Trophoblast cell (in vitro differentiated cells and primary cell): ENCODE results near the gene FCN1.
A peak's percentile ranks its signal among the peaks of the same experiment; 100 is the strongest.

Experiments
- DNase-seq, 2 donors: peaks; one replicate each; pipeline ENCODE4 v3.0.0-alpha.2; 2016
- H2AFZ ChIP-seq: 2 replicates; pipeline ENCODE4 v1.6.1; 2013; ENCODE audit warnings: low read length, moderate library complexity, mild to moderate bottlenecking; ENCODE audit not compliant: insufficient read depth, poor library complexity
- H2AK5ac ChIP-seq: 2 replicates; pipeline ENCODE4 v1.6.1; 2013; ENCODE audit warnings: mild to moderate bottlenecking, low read length
- H2BK120ac ChIP-seq: 2 replicates; pipeline ENCODE4 v1.6.1; 2013; ENCODE audit warnings: low read length, mild to moderate bottlenecking, moderate library complexity; ENCODE audit not compliant: insufficient read depth, poor library complexity
- H2BK12ac ChIP-seq: 2 replicates; pipeline ENCODE4 v1.6.1; 2013; ENCODE audit warnings: mild to moderate bottlenecking, low read length, moderate library complexity
- H2BK5ac ChIP-seq: 2 replicates; pipeline ENCODE4 v1.6.1; 2013; ENCODE audit warnings: low read length, low read depth, moderate library complexity, mild to moderate bottlenecking; ENCODE audit not compliant: poor library complexity
- H3K14ac ChIP-seq: 2 replicates; pipeline ENCODE4 v1.6.1; 2013; ENCODE audit warnings: mild to moderate bottlenecking, low read length
- H3K18ac ChIP-seq: 2 replicates; pipeline ENCODE4 v1.6.1; 2013; ENCODE audit warnings: mild to moderate bottlenecking, low read length
- H3K23ac ChIP-seq: 2 replicates; pipeline ENCODE4 v1.6.1; 2013; ENCODE audit warnings: low read length
- H3K27ac ChIP-seq: 2 replicates; pipeline ENCODE4 v1.5.1; 2013; ENCODE audit warnings: low read depth, mild to moderate bottlenecking, inconsistent platforms, low read length, moderate library complexity
- H3K27me3 ChIP-seq: 2 replicates; pipeline ENCODE4 v1.6.1; 2013; ENCODE audit warnings: inconsistent platforms, mild to moderate bottlenecking, low read length, moderate library complexity; ENCODE audit not compliant: insufficient read depth
- H3K36me3 ChIP-seq, 2 experiments: 1 replicate in 1 of 2; 2 replicates in 1 of 2; pipeline ENCODE4 v1.6.1; 2013; ENCODE audit warnings: low read length in 2 of 2, mild to moderate bottlenecking in 2 of 2, moderate library complexity in 1 of 2; ENCODE audit not compliant: insufficient read depth in 2 of 2, control insufficient read depth in 1 of 2
- H3K4ac ChIP-seq: 2 replicates; pipeline ENCODE4 v1.6.1; 2013; ENCODE audit warnings: low read depth, mild to moderate bottlenecking, low read length, moderate library complexity
- H3K4me1 ChIP-seq, 2 experiments: 1 replicate in 1 of 2; 2 replicates in 1 of 2; pipeline ENCODE4 v1.6.1; 2013; ENCODE audit warnings: low read length in 2 of 2, mild to moderate bottlenecking in 2 of 2, moderate library complexity in 1 of 2; ENCODE audit not compliant: insufficient read depth in 2 of 2, control insufficient read depth in 1 of 2
- H3K4me2 ChIP-seq: 2 replicates; pipeline ENCODE4 v1.6.1; 2013; ENCODE audit warnings: inconsistent platforms, mild to moderate bottlenecking, low read length, moderate library complexity
- H3K4me3 ChIP-seq: 2 replicates; pipeline ENCODE4 v1.5.1; 2013; ENCODE audit warnings: mild to moderate bottlenecking, low read depth, low read length, inconsistent platforms
- H3K79me1 ChIP-seq: one replicate; pipeline ENCODE4 v1.6.1; 2013; ENCODE audit warnings: low read length
- H3K79me2 ChIP-seq: 2 replicates; pipeline ENCODE4 v1.6.1; 2013; ENCODE audit warnings: low read length, mild to moderate bottlenecking; ENCODE audit not compliant: control insufficient read depth, insufficient read depth, poor library complexity
- H3K9ac ChIP-seq: 2 replicates; pipeline ENCODE4 v1.6.1; 2013; ENCODE audit warnings: mild to moderate bottlenecking, low read length
- H3K9me3 ChIP-seq: 2 replicates; pipeline ENCODE4 v1.6.1; 2013; ENCODE audit warnings: low read depth, mild to moderate bottlenecking, control low read depth, inconsistent platforms, low read length; ENCODE audit not compliant: insufficient read depth
- H4K12ac ChIP-seq: 2 replicates; pipeline ENCODE4 v1.6.1; 2013; ENCODE audit warnings: low read depth, mild to moderate bottlenecking, low read length, moderate library complexity
- H4K8ac ChIP-seq: 2 replicates; pipeline ENCODE4 v1.6.1; 2013; ENCODE audit warnings: low read depth, mild to moderate bottlenecking, low read length, moderate library complexity
- H4K91ac ChIP-seq: one replicate; pipeline ENCODE4 v1.6.1; 2013; ENCODE audit warnings: low read depth, mild to moderate bottlenecking, low read length, moderate library complexity
- WGBS: extraction: QIAGEN DNeasy Blood & Tissue Kit; methylation state at CpG from one replicate; pipeline ENCODE4 v1.1.7; 2013; ENCODE audit warnings: missing lambda C conversion rate; ENCODE audit not compliant: insufficient read length, insufficient coverage; ENCODE audit errors: extremely low coverage; 5-methylcytosine and 5-hydroxymethylcytosine counted together

FCN1 gene

GRCh38 chr9:134908524-134909309 lies 9.0 kb downstream of the FCN1 start:
- H3K4me2 ChIP-seq: no peak overlapping the region
- no peak overlapping the region for H4K12ac ChIP-seq
- H3K79me1 ChIP-seq: no peaks in the 10 kb centered on the region
- H2BK12ac ChIP-seq: no peak overlapping the region
- H3K23ac ChIP-seq: no peak overlapping the region
- H3K9me3 ChIP-seq: no peaks in the 10 kb centered on the region
- no peak overlapping the region for H3K4me3 ChIP-seq
- no peak overlapping the region for H3K14ac ChIP-seq
- H3K9ac ChIP-seq: no peak overlapping the region
- H3K36me3 ChIP-seq: no peaks in the 10 kb centered on the region
- no peak overlapping the region for H4K91ac ChIP-seq
- H3K79me2 ChIP-seq: no peaks in the 10 kb centered on the region
- no peak overlapping the region for H2AFZ ChIP-seq
- H3K4ac ChIP-seq: no peak overlapping the region
- no peak overlapping the region for H3K18ac ChIP-seq
- H3K27ac ChIP-seq: no peak overlapping the region
- no peak overlapping the region for H4K8ac ChIP-seq
- no peak overlapping the region for H2BK5ac ChIP-seq
- DNase-seq: no peak
- H3K4me1 ChIP-seq: no peaks in the 10 kb centered on the region
- no peak overlapping the region for H2AK5ac ChIP-seq
- H2BK120ac ChIP-seq: no peak overlapping the region
- whole genome bisulfite sequencing: no CpG with 5 or more reads among the region's 13 CpGs
- no peaks in the 10 kb centered on the region for H3K27me3 ChIP-seq

- no peaks in the 10 kb centered on the region for H3K4me1 ChIP-seq
- H2BK120ac ChIP-seq: no peak overlapping the region
- no peak overlapping the region for H4K8ac ChIP-seq
- no peak overlapping the region for H4K12ac ChIP-seq
- no CpG with 5 or more reads among the region's 3 CpGs for WGBS
- DNase-seq: no peak
- no peak overlapping the region for H3K9ac ChIP-seq
- H3K27ac ChIP-seq: no peak overlapping the region
- H3K79me2 ChIP-seq: no peaks in the 10 kb centered on the region
- H3K14ac ChIP-seq: no peak overlapping the region
- no peaks in the 10 kb centered on the region for H3K79me1 ChIP-seq
- H3K9me3 ChIP-seq: peaks cover 4% of the 10 kb centered on the region
- H3K4ac ChIP-seq: no peak overlapping the region
- no peak overlapping the region for H3K18ac ChIP-seq
- H2BK12ac ChIP-seq: no peak overlapping the region
- no peak overlapping the region for H3K4me3 ChIP-seq
- H3K4me2 ChIP-seq: no peak overlapping the region
- no peaks in the 10 kb centered on the region for H3K27me3 ChIP-seq
- H2AK5ac ChIP-seq: no peak overlapping the region
- H3K36me3 ChIP-seq: no peaks in the 10 kb centered on the region
- H2AFZ ChIP-seq: no peak overlapping the region
- H2BK5ac ChIP-seq: no peak overlapping the region
- no peak overlapping the region for H3K23ac ChIP-seq
- H4K91ac ChIP-seq: no peak overlapping the region
These were observed 14.8 kb downstream of the FCN1 start for GRCh38 chr9:134902936-134903335.

GRCh38 chr9:134899818-134900217 lies 17.9 kb downstream of the FCN1 start:
- H2BK5ac ChIP-seq: no peak overlapping the region
- H4K12ac ChIP-seq: no peak overlapping the region
- no peak overlapping the region for H2BK12ac ChIP-seq
- H3K18ac ChIP-seq: no peak overlapping the region
- peaks cover 7% of the 10 kb centered on the region for H3K9me3 ChIP-seq
- no peak overlapping the region for H3K14ac ChIP-seq
- no peaks in the 10 kb centered on the region for H3K36me3 ChIP-seq
- H3K4me3 ChIP-seq: no peak overlapping the region
- no peaks in the 10 kb centered on the region for H3K27me3 ChIP-seq
- no peak overlapping the region for H2AFZ ChIP-seq
- no peak overlapping the region for H4K91ac ChIP-seq
- H2AK5ac ChIP-seq: no peak overlapping the region
- H3K4ac ChIP-seq: no peak overlapping the region
- no peak overlapping the region for H3K23ac ChIP-seq
- H3K79me1 ChIP-seq: no peaks in the 10 kb centered on the region
- no peak overlapping the region for H3K27ac ChIP-seq
- no peaks in the 10 kb centered on the region for H3K79me2 ChIP-seq
- H2BK120ac ChIP-seq: no peak overlapping the region
- DNase-seq: no peak
- H3K9ac ChIP-seq: peak overlapping the region; percentile 68
- no peak overlapping the region for H4K8ac ChIP-seq
- no peak overlapping the region for H3K4me2 ChIP-seq
- H3K4me1 ChIP-seq: no peaks in the 10 kb centered on the region
- no CpG with 5 or more reads among the region's 1 CpG for WGBS

GRCh38 chr9:134899168-134899567 lies 18.5 kb downstream of the FCN1 start:
- H3K23ac ChIP-seq: no peak overlapping the region
- H3K79me1 ChIP-seq: no peaks in the 10 kb centered on the region
- no peaks in the 10 kb centered on the region for H3K79me2 ChIP-seq
- no CpG with 5 or more reads among the region's 3 CpGs for WGBS
- no peaks in the 10 kb centered on the region for H3K27me3 ChIP-seq
- no peak overlapping the region for H3K14ac ChIP-seq
- H2BK5ac ChIP-seq: no peak overlapping the region
- no peak overlapping the region for H3K18ac ChIP-seq
- no peak overlapping the region for H3K27ac ChIP-seq
- DNase-seq: no peak
- no peak overlapping the region for H2AK5ac ChIP-seq
- no peak overlapping the region for H3K4me2 ChIP-seq
- no peak overlapping the region for H4K8ac ChIP-seq
- no peak overlapping the region for H2BK120ac ChIP-seq
- peaks cover 9% of the 10 kb centered on the region for H3K9me3 ChIP-seq
- H2AFZ ChIP-seq: no peak overlapping the region
- H3K4me1 ChIP-seq: no peaks in the 10 kb centered on the region
- H3K9ac ChIP-seq: no peak overlapping the region
- H3K36me3 ChIP-seq: no peaks in the 10 kb centered on the region
- no peak overlapping the region for H4K91ac ChIP-seq
- H3K4me3 ChIP-seq: no peak overlapping the region
- H3K4ac ChIP-seq: no peak overlapping the region
- no peak overlapping the region for H2BK12ac ChIP-seq
- no peak overlapping the region for H4K12ac ChIP-seq
